ENCODE results near the gene VAV2.
"Not testable (repeated sequence)": the region's sequence is repeated elsewhere in the genome, so short reads cannot be mapped to it uniquely, and the experiment has no call there.

VAV2 gene

GRCh38 chr9:133914442-133915342, 77.4 kb downstream of the VAV2 start:
- no peak for DNase-seq

- no peak for DNase-seq
These were observed 78.4 kb downstream of the VAV2 start for GRCh38 chr9:133913571-133914369.

- DNase-seq, result no peak
These were observed 81.1 kb downstream of the VAV2 start for GRCh38 chr9:133910855-133911514.

GRCh38 chr9:133906932-133907910, 84.9 kb downstream of the VAV2 start:
- DNase-seq, result no peak

- DNase-seq, result no peak
These were observed 85.9 kb downstream of the VAV2 start for GRCh38 chr9:133906218-133906617.

GRCh38 chr9:133905493-133905892, 86.6 kb downstream of the VAV2 start:
- no peak for DNase-seq

- DNase-seq, result no peak
These were observed 87.6 kb downstream of the VAV2 start for GRCh38 chr9:133904346-133905090.

GRCh38 chr9:133901184-133901835, 90.8 kb downstream of the VAV2 start:
- no peak for DNase-seq

- DNase-seq, result no peak
These were observed 94.4 kb downstream of the VAV2 start for GRCh38 chr9:133897675-133898074.

- not testable (repeated sequence) for DNase-seq
These were observed 96.1 kb downstream of the VAV2 start for GRCh38 chr9:133896007-133896406.

GRCh38 chr9:133895335-133895734, 96.8 kb downstream of the VAV2 start:
- DNase-seq, result no peak

GRCh38 chr9:133894377-133895321, 97.5 kb downstream of the VAV2 start:
- DNase-seq, result no peak

- no peak for DNase-seq
These were observed 98.7 kb downstream of the VAV2 start for GRCh38 chr9:133893191-133893994.

- peak; percentile 85 for DNase-seq
These were observed 99.8 kb downstream of the VAV2 start for GRCh38 chr9:133892193-133892920.

GRCh38 chr9:133891741-133892140, 100.4 kb downstream of the VAV2 start:
- no peak for DNase-seq

- no peak for DNase-seq
These were observed 101.5 kb downstream of the VAV2 start for GRCh38 chr9:133890583-133890982.

- peak; percentile 77 for DNase-seq
These were observed 102.4 kb downstream of the VAV2 start for GRCh38 chr9:133889584-133890301.
